OCI-LY7 (cell line): ENCODE data around the gene ATP6AP1.

ENCODE experiments used
- EZH2phosphoT487 ChIP-seq: fragments of 200-600 bp; sonication (generic); IDR thresholded peaks from 2 replicates; pipeline ENCODE4 v1.6.1; 2018; ENCODE audit warnings: low read depth, borderline replicate concordance, mild to moderate bottlenecking, mixed run types, antibody characterized with exemption, low read length, moderate library complexity, mixed read lengths
- TF ChIP-seq, protein P1 (sequence below): fragments of 200-600 bp; sonication (generic); conservative IDR thresholded peaks from 2 replicates; pipeline ENCODE4 v1.5.1; 2014; ENCODE audit warnings: mild to moderate bottlenecking, antibody characterized with exemption, low read length, moderate library complexity, mixed read lengths

DNA sequence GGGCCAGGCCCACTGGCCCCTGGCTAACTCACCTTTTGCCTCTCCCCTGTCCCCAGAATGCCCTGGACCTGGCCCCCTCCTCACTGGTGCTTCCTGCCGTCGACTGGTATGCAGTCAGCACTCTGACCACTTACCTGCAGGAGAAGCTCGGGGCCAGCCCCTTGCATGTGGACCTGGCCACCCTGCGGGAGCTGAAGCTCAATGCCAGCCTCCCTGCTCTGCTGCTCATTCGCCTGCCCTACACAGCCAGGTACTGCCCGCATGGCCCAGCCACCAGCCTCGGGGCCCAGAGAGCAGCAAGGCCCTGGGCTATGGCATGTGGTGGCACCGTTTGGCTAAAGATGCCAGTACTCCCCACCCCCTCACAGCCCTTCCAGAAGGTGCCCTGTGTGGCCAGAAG is 3.7 kb downstream of the ATP6AP1 start:
- TF ChIP-seq, protein P1, sequence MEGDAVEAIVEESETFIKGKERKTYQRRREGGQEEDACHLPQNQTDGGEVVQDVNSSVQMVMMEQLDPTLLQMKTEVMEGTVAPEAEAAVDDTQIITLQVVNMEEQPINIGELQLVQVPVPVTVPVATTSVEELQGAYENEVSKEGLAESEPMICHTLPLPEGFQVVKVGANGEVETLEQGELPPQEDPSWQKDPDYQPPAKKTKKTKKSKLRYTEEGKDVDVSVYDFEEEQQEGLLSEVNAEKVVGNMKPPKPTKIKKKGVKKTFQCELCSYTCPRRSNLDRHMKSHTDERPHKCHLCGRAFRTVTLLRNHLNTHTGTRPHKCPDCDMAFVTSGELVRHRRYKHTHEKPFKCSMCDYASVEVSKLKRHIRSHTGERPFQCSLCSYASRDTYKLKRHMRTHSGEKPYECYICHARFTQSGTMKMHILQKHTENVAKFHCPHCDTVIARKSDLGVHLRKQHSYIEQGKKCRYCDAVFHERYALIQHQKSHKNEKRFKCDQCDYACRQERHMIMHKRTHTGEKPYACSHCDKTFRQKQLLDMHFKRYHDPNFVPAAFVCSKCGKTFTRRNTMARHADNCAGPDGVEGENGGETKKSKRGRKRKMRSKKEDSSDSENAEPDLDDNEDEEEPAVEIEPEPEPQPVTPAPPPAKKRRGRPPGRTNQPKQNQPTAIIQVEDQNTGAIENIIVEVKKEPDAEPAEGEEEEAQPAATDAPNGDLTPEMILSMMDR: no peak
- TF ChIP-seq EZH2phosphoT487: no peak
